ENCODE results near the gene C1orf159. TPM values are rescaled to one million over a fixed set of nuclear protein-coding genes. Genes with fewer than 3 reads are reported as not detected.
"Not testable (repeated sequence)": the region's sequence is repeated elsewhere in the genome, so short reads cannot be mapped to it uniquely, and the experiment has no call there.

C1orf159 gene
- total RNA-seq, 1 experiment from 2014 or later = 32.4 TPM

DNA sequence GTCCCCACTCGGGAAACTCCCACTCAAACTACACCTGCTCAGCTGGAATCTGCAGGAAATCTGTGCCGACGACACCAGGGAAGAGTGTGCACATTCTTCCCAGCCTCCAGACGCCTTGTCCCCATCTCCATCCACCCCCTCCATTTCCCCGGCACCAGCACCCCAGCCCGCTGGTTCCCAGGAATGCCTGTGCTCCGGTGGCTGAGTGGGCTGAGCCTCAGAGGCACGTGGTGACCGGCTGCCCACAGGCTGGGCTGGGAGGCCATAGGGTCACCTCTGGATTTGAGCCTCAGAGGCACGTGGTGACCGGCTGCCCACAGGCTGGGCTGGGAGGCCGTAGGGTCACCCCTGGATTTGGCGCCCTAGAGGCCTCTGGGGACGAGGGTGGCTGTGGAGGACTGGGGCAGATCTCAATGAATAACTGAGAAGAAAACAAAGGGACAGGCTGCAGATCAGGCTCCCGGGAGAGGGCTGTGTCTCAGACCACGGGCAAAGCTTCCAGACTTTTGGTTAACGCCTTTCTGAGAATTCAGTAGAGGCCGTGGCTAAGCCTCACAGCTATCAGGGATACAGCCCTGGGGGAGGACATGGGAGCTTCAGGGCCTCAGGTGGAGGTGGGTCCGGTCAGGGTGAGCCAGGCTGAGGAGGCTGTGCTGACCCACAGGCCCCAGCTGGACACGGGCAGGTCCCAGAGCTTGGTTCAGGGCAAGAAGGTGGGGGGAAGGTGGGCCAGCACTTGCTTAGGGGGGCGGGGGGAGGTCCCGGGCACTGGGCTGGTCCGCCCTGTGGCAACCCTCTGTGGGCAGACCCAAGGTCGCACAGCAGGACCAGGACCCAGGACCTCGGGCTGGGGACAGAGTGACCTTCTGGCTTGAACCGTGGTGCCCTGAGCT is 40.5 kb upstream of the C1orf159 start:
- H3K4me1 Mint-ChIP-seq (ENCODE audit: low read depth, unreplicated experiment) = no peaks in the 10 kb centered on the region
- DNase-seq = no peak
- TF ChIP-seq CTCF (IDR thresholded peaks at IDR 0.05; ENCODE audit: unreplicated experiment) = no peak
- H3K36me3 Mint-ChIP-seq (ENCODE audit: insufficient read depth, unreplicated experiment) = peaks cover 37% of the 10 kb centered on the region
- no peaks in the 10 kb centered on the region for H3K27me3 Mint-ChIP-seq (ENCODE audit: unreplicated experiment)
- intact Hi-C loops (cut with micrococcal nuclease; ENCODE audit: unreplicated experiment) = no loop called here
- CTCF ChIA-PET = interaction anchor here (0.6 to 1.3 kb wide), 3 partner anchors 27 to 68 kb away, joined by 3 to 5 read pairs (median 4); no protein-coding TSS in a partner anchor
- peaks cover 16% of the 10 kb centered on the region for H3K9me3 Mint-ChIP-seq (ENCODE audit: low read depth, unreplicated experiment)
- peak overlapping the region; percentile 1 for H3K27ac Mint-ChIP-seq (ENCODE audit: unreplicated experiment)
- H3K4me3 Mint-ChIP-seq (ENCODE audit: low read depth, unreplicated experiment) = no peak overlapping the region
- BruUV-seq (replicated peaks) = no TSS peak

GRCh38 chr1:1155258-1155657 is 39.4 kb upstream of the C1orf159 start:
- peaks cover 16% of the 10 kb centered on the region for H3K9me3 Mint-ChIP-seq (ENCODE audit: low read depth, unreplicated experiment)
- H3K4me1 Mint-ChIP-seq (ENCODE audit: low read depth, unreplicated experiment) = no peaks in the 10 kb centered on the region
- BruUV-seq (replicated peaks) = no TSS peak

GRCh38 chr1:1153874-1154273 is 38.0 kb upstream of the C1orf159 start:
- BruUV-seq (replicated peaks) = no TSS peak
- DNase-seq = no peak
- Mint-ChIP-seq H3K4me1 (ENCODE audit: low read depth, unreplicated experiment) (no peaks in the 10 kb centered on the region), H3K4me3 (ENCODE audit: low read depth, unreplicated experiment) (no peak overlapping the region), H3K27me3 (ENCODE audit: unreplicated experiment) (no peaks in the 10 kb centered on the region), H3K9me3 (ENCODE audit: low read depth, unreplicated experiment) (peaks cover 16% of the 10 kb centered on the region), H3K27ac (ENCODE audit: unreplicated experiment) (peak overlapping the region; percentile 76), H3K36me3 (ENCODE audit: insufficient read depth, unreplicated experiment) (peaks cover 34% of the 10 kb centered on the region)
- no peak for TF ChIP-seq CTCF (IDR thresholded peaks at IDR 0.05; ENCODE audit: unreplicated experiment)
- intact Hi-C loops (cut with micrococcal nuclease; ENCODE audit: unreplicated experiment) = no loop called here
- CTCF ChIA-PET = no interaction called here

More at GRCh38 chr1:1155258-1155657, 39.4 kb upstream of the C1orf159 start:
- Mint-ChIP-seq H3K36me3 (ENCODE audit: insufficient read depth, unreplicated experiment) (peaks cover 31% of the 10 kb centered on the region), H3K27ac (ENCODE audit: unreplicated experiment) (no peak overlapping the region), H3K4me3 (ENCODE audit: low read depth, unreplicated experiment) (no peak overlapping the region), H3K27me3 (ENCODE audit: unreplicated experiment) (no peaks in the 10 kb centered on the region)
- intact Hi-C loops (cut with micrococcal nuclease; ENCODE audit: unreplicated experiment) = no loop called here
- DNase-seq = no peak
- no peak for TF ChIP-seq CTCF (IDR thresholded peaks at IDR 0.05; ENCODE audit: unreplicated experiment)
- CTCF ChIA-PET = no interaction called here

DNA sequence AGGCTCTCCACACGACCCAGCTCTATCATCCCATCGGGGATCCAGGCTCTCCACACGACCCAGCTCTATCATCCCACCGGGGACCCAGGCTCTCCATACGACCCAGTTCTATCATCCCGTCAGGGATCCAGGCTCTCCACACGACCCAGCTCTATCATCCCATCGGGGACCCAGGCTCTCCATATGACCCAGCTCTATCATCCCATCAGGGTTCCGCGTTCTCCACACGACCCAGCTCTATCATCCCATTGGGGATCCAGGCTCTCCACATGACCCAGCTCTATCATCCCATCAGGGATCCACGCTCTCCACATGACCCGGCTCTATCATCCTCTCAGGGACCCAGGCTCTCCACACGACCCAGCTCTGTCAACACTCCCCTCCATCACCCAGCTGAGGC is 37.3 kb upstream of the C1orf159 start:
- DNase-seq; BruUV-seq (replicated peaks); CTCF ChIA-PET; H3K27me3 Mint-ChIP-seq (ENCODE audit: unreplicated experiment); H3K4me3 Mint-ChIP-seq (ENCODE audit: low read depth, unreplicated experiment); intact Hi-C loops (cut with micrococcal nuclease; ENCODE audit: unreplicated experiment); H3K4me1 Mint-ChIP-seq (ENCODE audit: low read depth, unreplicated experiment): not testable (repeated sequence)
- peaks cover 34% of the 10 kb centered on the region for H3K36me3 Mint-ChIP-seq (ENCODE audit: insufficient read depth, unreplicated experiment)
- peaks cover 16% of the 10 kb centered on the region for H3K9me3 Mint-ChIP-seq (ENCODE audit: low read depth, unreplicated experiment)
- H3K27ac Mint-ChIP-seq (ENCODE audit: unreplicated experiment) = peak overlapping the region; percentile 76

DNA sequence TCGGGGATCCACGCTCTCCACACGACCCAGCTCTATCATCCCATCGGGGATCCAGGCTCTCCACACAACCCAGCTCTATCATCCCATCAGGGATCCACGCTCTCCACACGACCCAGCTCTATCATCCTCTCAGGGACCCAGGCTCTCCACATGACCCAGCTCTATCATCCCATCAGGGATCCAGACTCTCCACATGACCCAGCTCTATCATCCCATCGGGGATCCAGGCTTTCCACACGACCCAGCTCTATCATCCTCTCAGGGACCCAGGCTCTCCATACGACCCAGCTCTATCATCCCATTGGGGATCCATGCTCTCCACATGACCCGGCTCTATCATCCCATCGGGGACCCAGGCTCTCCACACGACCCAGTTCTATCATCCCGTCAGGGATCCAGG is 36.5 kb upstream of the C1orf159 start:
- Mint-ChIP-seq H3K9me3 (ENCODE audit: low read depth, unreplicated experiment) (peaks cover 16% of the 10 kb centered on the region), H3K27ac (ENCODE audit: unreplicated experiment) (peak overlapping the region; percentile 76), H3K36me3 (ENCODE audit: insufficient read depth, unreplicated experiment) (peaks cover 34% of the 10 kb centered on the region)
- DNase-seq; H3K4me1 Mint-ChIP-seq (ENCODE audit: low read depth, unreplicated experiment); CTCF ChIA-PET; BruUV-seq (replicated peaks); intact Hi-C loops (cut with micrococcal nuclease; ENCODE audit: unreplicated experiment); H3K27me3 Mint-ChIP-seq (ENCODE audit: unreplicated experiment); H3K4me3 Mint-ChIP-seq (ENCODE audit: low read depth, unreplicated experiment): not testable (repeated sequence)

Data from Calu3 (cell line).